Medulla oblongata (tissue), 1 donor: ENCODE measurements around the gene RIOK1.

Source experiments
- DNase-seq: peaks from one replicate; pipeline ENCODE4 v3.0.0-alpha.2; 2015; ENCODE audit errors: extremely low spot score

Gene RIOK1

DNA sequence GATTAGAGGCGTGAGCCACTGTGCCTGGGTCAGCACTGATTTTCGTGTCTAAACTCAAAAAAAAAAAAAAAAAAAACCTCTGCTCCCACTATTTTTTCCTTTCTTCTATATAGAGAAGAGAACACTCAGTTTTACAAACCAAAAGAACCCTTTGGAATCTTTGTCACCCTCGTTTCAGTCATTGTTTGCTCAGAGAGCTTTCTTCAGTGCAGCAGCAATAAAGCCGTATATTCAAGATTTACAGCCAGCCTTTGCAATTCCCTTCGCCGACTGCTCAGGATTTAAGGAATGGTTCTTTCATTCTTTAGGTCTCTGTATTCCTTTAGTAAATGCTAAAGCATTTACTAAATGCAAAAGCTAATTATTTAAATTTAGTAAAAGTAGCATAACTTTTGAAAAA is 20.1 kb downstream of the RIOK1 start:
- DNase-seq, result no peak

DNA sequence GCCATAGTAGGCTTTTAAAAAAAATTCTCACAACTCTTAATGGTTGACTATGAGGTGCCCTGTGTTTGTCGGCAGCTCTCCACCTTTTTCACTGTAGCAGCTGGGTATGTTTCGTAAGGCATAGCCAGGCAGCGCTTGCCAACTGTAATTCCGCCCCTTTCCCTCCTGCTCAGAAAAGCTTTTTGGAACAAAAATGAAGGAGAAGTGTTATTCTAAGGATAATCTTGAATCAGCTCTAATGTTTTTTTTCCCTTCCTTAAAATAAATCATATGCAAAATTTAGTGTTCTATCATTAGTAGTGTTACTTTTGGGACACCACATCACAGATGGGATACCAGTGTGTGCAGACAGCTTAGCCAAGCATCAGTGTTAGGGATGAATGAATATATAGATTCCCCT is 21.2 kb downstream of the RIOK1 start:
- no peak for DNase-seq

- no peak for DNase-seq
Observed at GRCh38 chr6:7411328-7411727, 21.7 kb downstream of the RIOK1 start.

DNA sequence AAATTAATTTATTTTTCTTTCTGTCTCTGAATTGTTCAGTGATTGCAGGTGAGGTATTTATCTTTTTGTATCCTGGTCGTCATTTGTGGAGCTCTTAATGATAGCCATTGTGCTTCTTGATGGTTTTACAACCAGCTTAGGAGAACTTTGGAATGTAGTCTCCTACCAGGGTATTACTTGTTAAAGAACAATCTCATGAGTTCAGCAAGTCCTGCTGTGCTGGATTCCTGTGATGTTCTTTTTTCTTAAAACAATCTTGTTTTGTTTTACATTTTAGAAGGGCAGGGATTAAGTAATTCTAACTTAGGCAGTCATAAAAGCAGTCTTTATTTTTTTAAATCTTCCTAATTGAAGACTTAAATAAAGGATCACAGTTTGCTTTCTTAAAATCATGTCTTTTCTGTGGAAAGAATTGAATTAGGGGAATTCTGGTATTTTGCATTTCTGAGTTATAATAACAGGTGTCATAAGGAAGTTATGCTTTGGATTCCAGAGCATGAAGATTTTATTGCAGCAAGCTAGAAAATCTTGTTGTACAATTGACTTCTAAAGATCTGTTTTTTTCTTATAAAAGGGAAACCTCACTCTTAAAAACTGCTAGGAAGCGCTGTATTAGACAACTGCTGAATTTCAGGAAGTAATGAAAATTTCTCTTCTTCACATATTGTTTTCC is 23.7 kb downstream of the RIOK1 start:
- no peak for DNase-seq

GRCh38 chr6:7414811-7415210 is 25.2 kb downstream of the RIOK1 start:
- no peak for DNase-seq

DNA sequence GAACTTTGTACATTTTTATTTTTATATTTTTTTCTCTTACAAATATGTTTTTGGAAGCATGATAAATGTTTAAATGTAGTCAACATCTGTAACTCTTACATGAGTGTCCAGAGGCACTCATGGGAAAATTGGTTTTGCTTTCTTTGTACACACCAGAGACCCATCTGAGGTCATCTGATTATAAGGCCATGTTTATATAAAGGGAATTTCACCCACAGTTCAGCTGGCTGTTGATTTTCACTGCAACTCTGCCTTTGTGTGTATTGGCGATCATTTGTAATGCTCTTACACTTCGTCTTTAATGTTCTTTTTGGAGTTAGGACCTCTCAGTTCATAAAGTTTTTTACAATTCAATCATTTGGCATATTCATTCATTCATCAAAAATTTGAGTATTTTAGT is 28.1 kb downstream of the RIOK1 start:
- DNase-seq, result no peak

DNA sequence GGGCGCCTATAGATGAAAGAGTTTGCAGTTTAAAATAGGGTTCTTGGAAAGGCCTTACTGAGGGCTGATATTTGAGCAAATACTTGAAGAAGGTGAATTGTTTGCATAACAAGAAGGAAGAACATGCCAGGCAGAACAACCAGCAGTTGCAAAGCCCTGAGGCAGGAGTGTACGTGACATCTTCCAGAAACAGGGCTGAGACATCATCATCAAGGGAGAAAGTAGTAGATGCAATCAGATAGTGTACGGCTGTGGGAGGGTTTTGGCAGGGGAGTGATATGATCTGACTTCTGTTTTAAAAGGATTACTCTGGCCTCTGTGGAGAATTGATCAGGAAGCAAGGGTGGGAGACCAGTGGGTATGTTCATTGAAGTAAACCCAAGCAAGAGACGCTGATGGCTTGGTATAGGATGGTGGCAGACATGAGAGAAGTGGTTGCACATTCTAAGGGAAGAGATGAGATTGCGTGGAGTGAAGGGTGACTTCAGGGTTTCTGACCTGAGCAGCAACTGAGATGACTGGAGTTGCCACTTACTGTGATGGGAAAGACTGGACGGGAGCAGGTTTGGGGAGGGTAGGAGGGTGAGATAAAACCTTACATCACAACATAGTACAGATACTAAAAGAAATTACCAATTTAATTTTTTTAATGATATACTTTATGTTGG is 28.8 kb downstream of the RIOK1 start:
- DNase-seq, result no peak

GRCh38 chr6:7419065-7419464 is 29.5 kb downstream of the RIOK1 start:
- no peak for DNase-seq

DNA sequence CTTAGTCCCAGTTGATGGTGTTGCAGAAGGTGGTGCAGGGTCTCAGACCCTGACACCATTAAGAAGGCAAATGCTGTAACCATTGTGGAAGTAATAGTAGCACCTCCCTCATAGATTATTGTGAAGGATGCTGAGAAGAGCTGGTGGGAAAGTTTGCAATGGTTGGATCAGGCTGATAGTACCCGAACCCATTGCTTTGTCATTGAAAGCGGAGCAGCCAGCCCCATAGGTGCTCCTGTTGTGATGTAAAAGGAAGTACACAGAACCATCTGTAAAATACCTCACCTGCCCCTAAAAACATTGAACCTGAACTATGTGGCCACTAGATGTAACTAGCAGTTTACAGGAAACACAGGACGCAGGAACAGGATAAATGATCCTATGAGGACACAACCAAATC is 31.5 kb downstream of the RIOK1 start:
- no peak for DNase-seq

DNA sequence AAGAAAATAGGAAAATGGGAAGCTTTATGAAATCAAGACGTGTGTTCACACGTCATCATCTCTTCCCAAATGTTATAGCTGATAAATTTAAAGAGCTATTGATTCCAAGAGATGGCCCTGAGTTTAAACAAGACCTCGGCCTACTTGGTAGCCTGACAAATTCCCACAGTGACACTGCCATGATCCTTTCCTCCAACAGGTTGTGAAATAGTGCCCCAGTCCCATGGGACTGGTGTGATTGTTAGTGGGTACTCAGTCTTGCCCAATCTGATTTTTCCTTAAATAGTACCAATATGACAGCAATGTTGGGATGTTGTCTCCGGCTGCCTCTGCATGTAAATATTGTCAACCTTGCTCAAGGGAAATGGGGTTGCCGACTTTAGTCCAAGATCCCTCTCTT is 34.5 kb downstream of the RIOK1 start:
- no peak for DNase-seq

DNA sequence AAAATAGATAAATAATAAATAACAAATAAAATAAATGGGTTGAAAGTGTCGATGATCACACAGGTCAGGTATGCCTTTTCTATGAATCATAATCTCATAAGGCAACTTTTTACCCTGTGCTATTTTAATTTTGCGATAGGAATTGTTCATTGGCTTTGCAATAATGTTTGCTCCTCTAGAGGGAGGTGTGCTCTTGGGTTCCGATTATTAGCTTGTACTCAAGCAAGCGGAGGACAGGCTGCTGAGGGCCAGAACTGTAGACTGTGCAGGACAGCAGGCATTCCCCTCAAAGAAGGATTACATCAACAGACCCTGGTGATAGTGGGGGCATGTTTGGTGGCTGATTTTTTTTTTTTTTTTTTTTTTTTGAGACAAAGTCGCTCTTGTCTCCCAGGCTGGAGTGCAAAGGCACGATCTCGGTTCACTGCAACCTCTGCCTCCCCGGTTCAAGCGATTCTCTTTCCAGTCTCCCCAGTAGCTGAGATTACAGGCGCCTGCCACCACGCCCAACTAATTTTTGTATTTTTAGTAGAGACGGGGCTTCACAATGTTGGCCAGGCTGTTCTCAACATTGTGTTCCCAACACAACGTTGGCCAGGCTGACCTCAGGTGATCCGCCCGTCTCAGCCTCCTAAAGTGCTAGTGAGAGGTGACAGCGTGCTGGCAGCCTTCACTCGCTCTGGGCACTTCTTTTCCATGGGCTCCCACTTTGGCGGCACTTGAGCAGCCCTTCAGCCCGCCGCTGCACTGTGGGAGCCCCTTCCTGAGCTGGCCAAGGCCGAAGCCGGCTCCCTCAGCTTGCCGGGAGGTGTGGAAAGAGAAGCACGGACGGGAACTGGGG is 35.6 kb downstream of the RIOK1 start:
- DNase-seq, result peak; percentile 22

GRCh38 chr6:7425808-7426190 is 36.2 kb downstream of the RIOK1 start:
- no peak for DNase-seq

DNA sequence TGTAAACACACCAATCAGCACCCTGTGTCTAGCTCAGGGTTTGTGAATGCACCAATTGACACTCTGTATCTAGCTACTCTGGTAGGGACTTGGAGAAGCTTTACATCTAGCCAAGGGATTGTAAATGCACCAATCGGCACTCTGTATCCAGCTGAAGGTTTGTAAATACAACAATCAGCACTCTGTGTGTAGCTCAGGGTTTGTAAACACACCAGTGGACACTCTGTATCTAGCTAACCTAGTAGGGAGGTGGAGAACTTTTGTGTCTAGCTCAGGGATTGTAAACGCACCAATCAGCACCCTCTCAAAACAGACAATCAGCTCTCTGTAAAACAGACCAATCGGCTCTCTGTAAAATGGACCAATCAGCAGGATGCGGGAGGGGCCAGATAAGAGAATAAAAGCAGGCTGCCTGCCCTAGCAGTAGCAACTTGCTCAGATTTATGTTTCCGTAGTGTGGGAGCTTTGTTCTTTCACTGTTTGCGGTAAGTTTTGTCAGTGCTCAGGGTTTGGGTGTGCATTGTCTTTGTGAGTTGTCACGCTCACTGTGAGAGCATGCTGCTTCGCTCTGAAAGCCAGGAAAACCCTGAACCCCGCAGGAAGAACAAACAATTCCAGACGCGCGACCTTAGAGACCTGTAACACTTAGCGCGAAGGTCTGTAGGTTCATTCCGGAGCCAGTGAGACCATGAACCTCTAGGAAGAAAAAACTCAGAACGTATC is 37.0 kb downstream of the RIOK1 start:
- no peak for DNase-seq

DNA sequence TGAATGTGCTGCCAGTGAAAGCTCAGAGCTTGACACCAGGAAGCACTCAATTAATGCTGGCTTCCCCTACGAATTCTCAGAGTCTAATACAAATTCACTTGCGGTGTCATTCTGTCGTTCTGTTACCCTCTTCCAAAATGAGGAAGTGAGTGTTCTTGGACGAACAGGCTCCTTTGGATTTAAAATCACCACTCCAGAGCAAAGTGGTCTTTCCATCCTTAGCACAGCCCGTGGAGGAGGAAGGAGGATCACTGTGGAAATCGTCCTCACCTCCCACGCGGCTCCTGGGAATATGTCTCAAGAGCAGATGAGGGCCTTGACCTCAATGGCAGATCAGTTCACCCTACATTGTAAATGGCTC is 41.7 kb downstream of the RIOK1 start:
- DNase-seq, result no peak

GRCh38 chr6:7431674-7432390 is 42.2 kb downstream of the RIOK1 start:
- no peak for DNase-seq

GRCh38 chr6:7432391-7433120 is 42.9 kb downstream of the RIOK1 start:
- DNase-seq, result no peak

GRCh38 chr6:7433121-7433617 is 43.6 kb downstream of the RIOK1 start:
- no peak for DNase-seq

- no peak for DNase-seq
Observed at GRCh38 chr6:7434672-7435071, 45.1 kb downstream of the RIOK1 start.

GRCh38 chr6:7438011-7438410 is 48.4 kb downstream of the RIOK1 start:
- no peak for DNase-seq

GRCh38 chr6:7439228-7439627 is 49.6 kb downstream of the RIOK1 start:
- DNase-seq, result no peak

- no peak for DNase-seq
Observed at GRCh38 chr6:7440476-7440875, 50.9 kb downstream of the RIOK1 start.
